ENCODE data around the gene SACS.

SACS gene

GRCh38 chr13:23466144-23467002 is 32.9 kb upstream of the SACS start:
- H3K36me3 ChIP-seq (ENCODE audit: control insufficient read depth, insufficient read depth, low read length) = no peaks in the 10 kb centered on the region
- no peaks in the 10 kb centered on the region for H3K9me3 ChIP-seq (ENCODE audit: control insufficient read depth, insufficient read depth, low read length)
- H3K4me3 ChIP-seq (ENCODE audit: low read depth, low read length) = peak overlapping the region; percentile 60
- H3K4me1 ChIP-seq (ENCODE audit: control insufficient read depth, insufficient read depth, low read length) = peaks cover 20% of the 10 kb centered on the region
- peaks cover 13% of the 10 kb centered on the region for H3K27me3 ChIP-seq (ENCODE audit: control insufficient read depth, insufficient read depth, low read length)
- peak overlapping the region; percentile 31 for H3K27ac ChIP-seq (ENCODE audit: low read depth, low read length)
- no peak overlapping the region for H3K9ac ChIP-seq (ENCODE audit: low read depth, low read length)

GRCh38 chr13:23463661-23464060 is 30.2 kb upstream of the SACS start:
- no peaks in the 10 kb centered on the region for H3K9me3 ChIP-seq (ENCODE audit: control insufficient read depth, insufficient read depth, low read length)
- no peak overlapping the region for H3K9ac ChIP-seq (ENCODE audit: low read depth, low read length)
- H3K36me3 ChIP-seq (ENCODE audit: control insufficient read depth, insufficient read depth, low read length) = no peaks in the 10 kb centered on the region
- H3K4me1 ChIP-seq (ENCODE audit: control insufficient read depth, insufficient read depth, low read length) = no peaks in the 10 kb centered on the region; the same call in 1 of the 2 replicates
- no peak overlapping the region for H3K27ac ChIP-seq (ENCODE audit: low read depth, low read length)
- H3K4me3 ChIP-seq (ENCODE audit: low read depth, low read length) = no peak overlapping the region
- H3K27me3 ChIP-seq (ENCODE audit: control insufficient read depth, insufficient read depth, low read length) = peaks cover 13% of the 10 kb centered on the region

GRCh38 chr13:23462815-23463559 is 29.5 kb upstream of the SACS start:
- H3K9me3 ChIP-seq (ENCODE audit: control insufficient read depth, insufficient read depth, low read length) = no peaks in the 10 kb centered on the region
- H3K9ac ChIP-seq (ENCODE audit: low read depth, low read length) = no peak overlapping the region
- no peaks in the 10 kb centered on the region; the same call in 1 of the 2 replicates for H3K4me1 ChIP-seq (ENCODE audit: control insufficient read depth, insufficient read depth, low read length)
- no peak overlapping the region for H3K4me3 ChIP-seq (ENCODE audit: low read depth, low read length)
- H3K27me3 ChIP-seq (ENCODE audit: control insufficient read depth, insufficient read depth, low read length) = peaks cover 13% of the 10 kb centered on the region
- no peaks in the 10 kb centered on the region for H3K36me3 ChIP-seq (ENCODE audit: control insufficient read depth, insufficient read depth, low read length)
- no peak overlapping the region for H3K27ac ChIP-seq (ENCODE audit: low read depth, low read length)

- H3K27me3 ChIP-seq (ENCODE audit: control insufficient read depth, insufficient read depth, low read length) = peaks cover 13% of the 10 kb centered on the region
- H3K9ac ChIP-seq (ENCODE audit: low read depth, low read length) = no peak overlapping the region
- H3K4me1 ChIP-seq (ENCODE audit: control insufficient read depth, insufficient read depth, low read length) = no peaks in the 10 kb centered on the region; the same call in 1 of the 2 replicates
- H3K9me3 ChIP-seq (ENCODE audit: control insufficient read depth, insufficient read depth, low read length) = no peaks in the 10 kb centered on the region
- no peaks in the 10 kb centered on the region for H3K36me3 ChIP-seq (ENCODE audit: control insufficient read depth, insufficient read depth, low read length)
- no peak overlapping the region for H3K4me3 ChIP-seq (ENCODE audit: low read depth, low read length)
- H3K27ac ChIP-seq (ENCODE audit: low read depth, low read length) = no peak overlapping the region
These were observed 28.0 kb upstream of the SACS start for GRCh38 chr13:23461544-23461943.

GRCh38 chr13:23460921-23461320 is 27.4 kb upstream of the SACS start:
- Histone ChIP-seq H3K9me3 (ENCODE audit: control insufficient read depth, insufficient read depth, low read length) (no peaks in the 10 kb centered on the region), H3K4me3 (ENCODE audit: low read depth, low read length) (no peak overlapping the region), H3K4me1 (ENCODE audit: control insufficient read depth, insufficient read depth, low read length) (no peaks in the 10 kb centered on the region; the same call in 1 of the 2 replicates), H3K9ac (ENCODE audit: low read depth, low read length) (no peak overlapping the region), H3K27ac (ENCODE audit: low read depth, low read length) (no peak overlapping the region), H3K27me3 (ENCODE audit: control insufficient read depth, insufficient read depth, low read length) (peaks cover 10% of the 10 kb centered on the region), H3K36me3 (ENCODE audit: control insufficient read depth, insufficient read depth, low read length) (no peaks in the 10 kb centered on the region)

GRCh38 chr13:23460309-23460708 is 26.8 kb upstream of the SACS start:
- Histone ChIP-seq H3K27ac (ENCODE audit: low read depth, low read length) (no peak overlapping the region), H3K9me3 (ENCODE audit: control insufficient read depth, insufficient read depth, low read length) (no peaks in the 10 kb centered on the region), H3K4me1 (ENCODE audit: control insufficient read depth, insufficient read depth, low read length) (no peaks in the 10 kb centered on the region; the same call in 1 of the 2 replicates), H3K27me3 (ENCODE audit: control insufficient read depth, insufficient read depth, low read length) (peaks cover 4% of the 10 kb centered on the region), H3K9ac (ENCODE audit: low read depth, low read length) (no peak overlapping the region), H3K4me3 (ENCODE audit: low read depth, low read length) (no peak overlapping the region), H3K36me3 (ENCODE audit: control insufficient read depth, insufficient read depth, low read length) (no peaks in the 10 kb centered on the region)

GRCh38 chr13:23458989-23459388 is 25.5 kb upstream of the SACS start:
- no peaks in the 10 kb centered on the region for H3K9me3 ChIP-seq (ENCODE audit: control insufficient read depth, insufficient read depth, low read length)
- no peaks in the 10 kb centered on the region; the same call in 1 of the 2 replicates for H3K4me1 ChIP-seq (ENCODE audit: control insufficient read depth, insufficient read depth, low read length)
- no peak overlapping the region for H3K9ac ChIP-seq (ENCODE audit: low read depth, low read length)
- no peak overlapping the region for H3K4me3 ChIP-seq (ENCODE audit: low read depth, low read length)
- H3K27me3 ChIP-seq (ENCODE audit: control insufficient read depth, insufficient read depth, low read length) = no peaks in the 10 kb centered on the region
- H3K36me3 ChIP-seq (ENCODE audit: control insufficient read depth, insufficient read depth, low read length) = no peaks in the 10 kb centered on the region
- H3K27ac ChIP-seq (ENCODE audit: low read depth, low read length) = no peak overlapping the region

- Histone ChIP-seq H3K9me3 (ENCODE audit: control insufficient read depth, insufficient read depth, low read length) (no peaks in the 10 kb centered on the region), H3K27ac (ENCODE audit: low read depth, low read length) (no peak overlapping the region), H3K36me3 (ENCODE audit: control insufficient read depth, insufficient read depth, low read length) (no peaks in the 10 kb centered on the region), H3K4me1 (ENCODE audit: control insufficient read depth, insufficient read depth, low read length) (peaks cover 2% of the 10 kb centered on the region), H3K4me3 (ENCODE audit: low read depth, low read length) (no peak overlapping the region), H3K9ac (ENCODE audit: low read depth, low read length) (no peak overlapping the region), H3K27me3 (ENCODE audit: control insufficient read depth, insufficient read depth, low read length) (no peaks in the 10 kb centered on the region)
These were observed 23.1 kb upstream of the SACS start for GRCh38 chr13:23456437-23457210.

- no peaks in the 10 kb centered on the region for H3K9me3 ChIP-seq (ENCODE audit: control insufficient read depth, insufficient read depth, low read length)
- H3K27me3 ChIP-seq (ENCODE audit: control insufficient read depth, insufficient read depth, low read length) = no peaks in the 10 kb centered on the region
- no peak overlapping the region for H3K27ac ChIP-seq (ENCODE audit: low read depth, low read length)
These were observed 22.1 kb upstream of the SACS start for GRCh38 chr13:23455401-23456185.

GRCh38 chr13:23453132-23453531 is 19.6 kb upstream of the SACS start:
- Histone ChIP-seq H3K36me3 (ENCODE audit: control insufficient read depth, insufficient read depth, low read length) (no peaks in the 10 kb centered on the region), H3K9ac (ENCODE audit: low read depth, low read length) (no peak overlapping the region), H3K27ac (ENCODE audit: low read depth, low read length) (no peak overlapping the region), H3K27me3 (ENCODE audit: control insufficient read depth, insufficient read depth, low read length) (no peaks in the 10 kb centered on the region), H3K4me1 (ENCODE audit: control insufficient read depth, insufficient read depth, low read length) (peaks cover 28% of the 10 kb centered on the region), H3K9me3 (ENCODE audit: control insufficient read depth, insufficient read depth, low read length) (no peaks in the 10 kb centered on the region), H3K4me3 (ENCODE audit: low read depth, low read length) (no peak overlapping the region)

More at GRCh38 chr13:23455401-23456185, 22.1 kb upstream of the SACS start:
- Histone ChIP-seq H3K36me3 (ENCODE audit: control insufficient read depth, insufficient read depth, low read length) (no peaks in the 10 kb centered on the region), H3K9ac (ENCODE audit: low read depth, low read length) (no peak overlapping the region), H3K4me3 (ENCODE audit: low read depth, low read length) (no peak overlapping the region), H3K4me1 (ENCODE audit: control insufficient read depth, insufficient read depth, low read length) (peaks cover 12% of the 10 kb centered on the region)

All from HUES48 (cell line).